ENCODE data around the gene PCDHGC5.

DNA sequence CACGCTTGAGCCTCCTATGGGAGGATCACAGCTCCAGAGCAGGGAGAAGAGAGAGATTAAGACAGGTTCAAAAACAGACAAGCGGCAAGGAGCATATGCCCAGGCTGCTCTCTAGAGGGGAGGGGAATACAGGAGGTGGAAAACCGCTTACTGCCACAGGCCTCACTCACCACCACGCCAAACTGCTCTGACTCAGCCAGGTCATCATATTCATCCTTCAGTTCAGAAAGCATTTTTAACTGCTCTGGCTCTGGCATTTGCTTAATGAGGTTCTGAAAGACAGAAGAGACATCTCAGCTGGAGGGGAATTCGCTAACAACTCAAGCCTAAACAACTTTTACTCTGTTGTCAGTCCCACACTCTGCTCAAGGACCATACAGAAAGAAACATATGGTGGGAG lies 40.1 kb downstream of the PCDHGC5 start:
- no peak for TF ChIP-seq ARNTL (CRISPR knock-in tag; IDR thresholded peaks at IDR 0.05; ENCODE audit: borderline replicate concordance, low read depth)
- TF ChIP-seq ISL1 (CRISPR knock-in tag; IDR thresholded peaks at IDR 0.05), result 0 out of 2 replicates have a peak, but pooled peaks have one; percentile 19
- TF ChIP-seq, protein P1, sequence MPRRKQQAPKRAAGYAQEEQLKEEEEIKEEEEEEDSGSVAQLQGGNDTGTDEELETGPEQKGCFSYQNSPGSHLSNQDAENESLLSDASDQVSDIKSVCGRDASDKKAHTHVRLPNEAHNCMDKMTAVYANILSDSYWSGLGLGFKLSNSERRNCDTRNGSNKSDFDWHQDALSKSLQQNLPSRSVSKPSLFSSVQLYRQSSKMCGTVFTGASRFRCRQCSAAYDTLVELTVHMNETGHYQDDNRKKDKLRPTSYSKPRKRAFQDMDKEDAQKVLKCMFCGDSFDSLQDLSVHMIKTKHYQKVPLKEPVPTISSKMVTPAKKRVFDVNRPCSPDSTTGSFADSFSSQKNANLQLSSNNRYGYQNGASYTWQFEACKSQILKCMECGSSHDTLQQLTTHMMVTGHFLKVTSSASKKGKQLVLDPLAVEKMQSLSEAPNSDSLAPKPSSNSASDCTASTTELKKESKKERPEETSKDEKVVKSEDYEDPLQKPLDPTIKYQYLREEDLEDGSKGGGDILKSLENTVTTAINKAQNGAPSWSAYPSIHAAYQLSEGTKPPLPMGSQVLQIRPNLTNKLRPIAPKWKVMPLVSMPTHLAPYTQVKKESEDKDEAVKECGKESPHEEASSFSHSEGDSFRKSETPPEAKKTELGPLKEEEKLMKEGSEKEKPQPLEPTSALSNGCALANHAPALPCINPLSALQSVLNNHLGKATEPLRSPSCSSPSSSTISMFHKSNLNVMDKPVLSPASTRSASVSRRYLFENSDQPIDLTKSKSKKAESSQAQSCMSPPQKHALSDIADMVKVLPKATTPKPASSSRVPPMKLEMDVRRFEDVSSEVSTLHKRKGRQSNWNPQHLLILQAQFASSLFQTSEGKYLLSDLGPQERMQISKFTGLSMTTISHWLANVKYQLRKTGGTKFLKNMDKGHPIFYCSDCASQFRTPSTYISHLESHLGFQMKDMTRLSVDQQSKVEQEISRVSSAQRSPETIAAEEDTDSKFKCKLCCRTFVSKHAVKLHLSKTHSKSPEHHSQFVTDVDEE (CRISPR knock-in tag; IDR thresholded peaks at IDR 0.05), result no peak
- TF ChIP-seq SNAI2 (CRISPR knock-in tag; IDR thresholded peaks at IDR 0.05), result no peak
- no peak for TF ChIP-seq PATZ1 (CRISPR knock-in tag; IDR thresholded peaks at IDR 0.05; ENCODE audit: borderline replicate concordance)
- TF ChIP-seq PPARA (CRISPR knock-in tag; IDR thresholded peaks at IDR 0.05; ENCODE audit: borderline replicate concordance), result no peak
- no peak for TF ChIP-seq ESRRG (CRISPR knock-in tag; IDR thresholded peaks at IDR 0.05)
- TF ChIP-seq TCF4 (CRISPR knock-in tag; IDR thresholded peaks at IDR 0.05; ENCODE audit: borderline replicate concordance), result no peak

All from SK-N-SH treated with all-trans-retinoic acid at 6 μM for 48 hours (cell line).